Activated CD8-positive, alpha-beta memory T cell treated with anti-CD3 and anti-CD28 coated beads, Interleukin-2, amount 50 U/mL, for 24 hours (primary cell): Measurements from ENCODE around the gene TTC39B.

Experiments used
- DNase-seq: peaks from one replicate; pipeline ENCODE4 v3.0.0-alpha.2; 2020; ENCODE audit errors: extremely low read depth

The TTC39B gene

GRCh38 chr9:15133488-15133887 is 173.5 kb downstream of the TTC39B start:
- DNase-seq: no peak

GRCh38 chr9:15132091-15132490 is 174.9 kb downstream of the TTC39B start:
- no peak for DNase-seq

GRCh38 chr9:15131094-15131493 is 175.9 kb downstream of the TTC39B start:
- no peak for DNase-seq

GRCh38 chr9:15127831-15128230 is 179.2 kb downstream of the TTC39B start:
- DNase-seq: no peak

GRCh38 chr9:15121630-15122029 is 185.4 kb downstream of the TTC39B start:
- no peak for DNase-seq

GRCh38 chr9:15116130-15116580 is 190.9 kb downstream of the TTC39B start:
- no peak for DNase-seq

- no peak for DNase-seq
Observed at GRCh38 chr9:15115702-15116101, 191.3 kb downstream of the TTC39B start.

GRCh38 chr9:15115041-15115440 is 192.0 kb downstream of the TTC39B start:
- DNase-seq: no peak
